Natural killer cell (primary cell): ENCODE measurements around the gene ALG6. TPM values are rescaled to one million over a fixed set of nuclear protein-coding genes. Genes with fewer than 3 reads are reported as not detected.

ENCODE experiments used
- ATAC-seq, 3 donors: fragments of 150-1000 bp in 2 of 3; fragments of 200-7000 bp in 1 of 3; cut with Tn5 transposase; 1 replicate in 1 of 3; 2 replicates in 2 of 3; pipeline ENCODE4 v1.10.0; 2021; ENCODE audit warnings: mild to moderate bottlenecking in 2 of 3, moderate library complexity in 2 of 3
- DNase-seq, 2 donors: peaks; one replicate each; pipeline versions ENCODE4 v3.0.0 to v3.0.0-alpha.2; 2013 to 2021; ENCODE audit warnings: mixed read lengths in 1 of 2
- H3K27ac ChIP-seq: one replicate; pipeline ENCODE4 v1.5.1; 2013; ENCODE audit warnings: mild to moderate bottlenecking, low read length
- H3K27me3 ChIP-seq: one replicate; pipeline ENCODE4 v1.6.1; 2013; ENCODE audit warnings: low read length; ENCODE audit not compliant: control insufficient read depth, insufficient read depth
- H3K36me3 ChIP-seq: one replicate; pipeline ENCODE4 v1.6.1; 2013; ENCODE audit warnings: low read length; ENCODE audit not compliant: control insufficient read depth, insufficient read depth
- H3K4me1 ChIP-seq: one replicate; pipeline ENCODE4 v1.6.1; 2013; ENCODE audit warnings: low read length; ENCODE audit not compliant: control insufficient read depth, insufficient read depth
- H3K4me3 ChIP-seq: one replicate; pipeline ENCODE4 v1.5.1; 2013; ENCODE audit warnings: low read length
- H3K9me3 ChIP-seq: one replicate; pipeline ENCODE4 v1.6.1; 2013; ENCODE audit warnings: low read length; ENCODE audit not compliant: control insufficient read depth, insufficient read depth
- H3K27ac Mint-ChIP-seq, 2 donors: one replicate each; pipeline ENCODE4 v1.8.0; 2022; ENCODE audit warnings: mild to moderate bottlenecking in 2 of 2, mixed read lengths in 2 of 2, moderate library complexity in 1 of 2
- H3K27me3 Mint-ChIP-seq, 2 donors: one replicate each; pipeline ENCODE4 v1.8.0; 2022; ENCODE audit warnings: low read depth in 2 of 2, mixed read lengths in 2 of 2
- H3K36me3 Mint-ChIP-seq: one replicate; pipeline ENCODE4 v1.8.0; 2022; ENCODE audit warnings: mixed read lengths
- H3K4me1 Mint-ChIP-seq, 2 donors: one replicate each; pipeline ENCODE4 v1.8.0; 2022; ENCODE audit warnings: mixed read lengths in 2 of 2
- H3K4me3 Mint-ChIP-seq: one replicate; pipeline ENCODE4 v1.8.0; 2022; ENCODE audit warnings: mild to moderate bottlenecking, moderate library complexity, mixed read lengths
- H3K9me3 Mint-ChIP-seq, 2 donors: one replicate each; pipeline ENCODE4 v1.8.0; 2022; ENCODE audit warnings: mixed read lengths in 2 of 2
- CTCF ChIP-seq: fragments of 200-600 bp; IDR thresholded peaks from one replicate; pipeline ENCODE4 v1.8.0; 2022; ENCODE audit warnings: antibody characterized with exemption
- WGBS: methylation state at CpG from one replicate; pipeline ENCODE4 v1.1.7; 2013; ENCODE audit warnings: missing lambda C conversion rate; ENCODE audit not compliant: insufficient coverage; 5-methylcytosine and 5-hydroxymethylcytosine counted together
- intact Hi-C: fragments of 100-400 bp; cut with micrococcal nuclease; formaldehyde crosslinking; loops from one replicate; pipeline ENCODE4 v1.14.2; 2022
- total RNA-seq, 4 donors: library from RNA; stranded (reverse); fragments of 120-200 nt in 1 of 4; gene quantifications; one replicate each; pipeline versions ENCODE4 v1.2.3 to v1.2.4, GENCODE V29; 2013 to 2022

ALG6 gene
- total RNA-seq = 10 to 100 TPM; 21.3 to 28.0 (median 23.4) TPM
- 41.2 TPM for total RNA-seq (2013)

GRCh38 chr1:63367215-63368103, at the start of gene ALG6:
ALG6 (plus strand) TSS chr1:63367627; CDS start chr1:63370978, 3,351 bp downstream.
- Mint-ChIP-seq H3K4me1 (peaks cover 17 to 25% of the 10 kb centered on the region in 2 donors), H3K36me3 (peaks cover 7% of the 10 kb centered on the region), H3K4me3 (peak within 1 kb of the TSS; percentile 92), H3K9me3 (no peaks in the 10 kb centered on the region), H3K27me3 (peaks cover 0 to 8% of the 10 kb centered on the region in 2 donors), H3K27ac (peak within 1 kb of the TSS; percentile 76 to 83)
- DNase-seq = peak; percentile 93 to 95
- under 1% methylated on average over 77 of the region's 77 CpGs for WGBS
- Histone ChIP-seq H3K4me1 (peaks cover 15% of the 10 kb centered on the region), H3K27ac (peak within 1 kb of the TSS; percentile 82), H3K9me3 (no peaks in the 10 kb centered on the region), H3K4me3 (peak within 1 kb of the TSS; percentile 95), H3K36me3 (peaks cover 10% of the 10 kb centered on the region), H3K27me3 (peaks cover 4% of the 10 kb centered on the region)
- no peak for TF ChIP-seq CTCF
- intact Hi-C loops = loop anchor here (2.0 to 5.0 kb wide), 4 partner anchors 155 to 930 kb away; partner anchors contain the start of genes EFCAB7, ITGB3BP, PGM1 and USP1
- ATAC-seq = peak; percentile 95 to 99 (median 96)

GRCh38 chr1:63317817-63318152, 49.6 kb upstream of the ALG6 start:
- H3K4me1 Mint-ChIP-seq = peaks cover 28 to 33% of the 10 kb centered on the region in 2 donors
- peak overlapping the region in 1 of 2 donors; percentile 24 for H3K27ac Mint-ChIP-seq
- peaks cover 16% of the 10 kb centered on the region for H3K36me3 Mint-ChIP-seq
- no peak for ATAC-seq
- Histone ChIP-seq H3K27ac (no peak overlapping the region), H3K4me3 (no peak overlapping the region), H3K4me1 (peaks cover 40% of the 10 kb centered on the region), H3K36me3 (no peaks in the 10 kb centered on the region), H3K27me3 (peaks cover 61% of the 10 kb centered on the region), H3K9me3 (peaks cover 37% of the 10 kb centered on the region)
- H3K4me3 Mint-ChIP-seq = peak overlapping the region; percentile 63
- WGBS = 9% methylated on average over 14 of the region's 14 CpGs
- DNase-seq = peak in 1 of 2 donors; percentile 15
- peaks cover 63 to 70% of the 10 kb centered on the region in 2 donors for H3K27me3 Mint-ChIP-seq
- H3K9me3 Mint-ChIP-seq = peaks cover 3 to 4% of the 10 kb centered on the region in 2 donors
- intact Hi-C loops = no loop called here
- no peak for TF ChIP-seq CTCF

GRCh38 chr1:63318201-63318979, 49.0 kb upstream of the ALG6 start:
- H3K36me3 ChIP-seq = no peaks in the 10 kb centered on the region
- H3K9me3 Mint-ChIP-seq = peaks cover 3 to 4% of the 10 kb centered on the region in 2 donors
- peaks cover 64% of the 10 kb centered on the region for H3K27me3 ChIP-seq
- peak overlapping the region in 1 of 2 donors; percentile 24 for H3K27ac Mint-ChIP-seq
- peak overlapping the region; percentile 63 for H3K4me3 Mint-ChIP-seq
- ATAC-seq (no peak), DNase-seq (peak in 1 of 2 donors; percentile 17)
- peaks cover 64 to 69% of the 10 kb centered on the region in 2 donors for H3K27me3 Mint-ChIP-seq
- peaks cover 44% of the 10 kb centered on the region for H3K4me1 ChIP-seq
- H3K9me3 ChIP-seq = peaks cover 37% of the 10 kb centered on the region
- H3K4me3 ChIP-seq = no peak overlapping the region
- intact Hi-C loops = no loop called here
- 23% methylated on average over 25 of the region's 28 CpGs for WGBS
- H3K4me1 Mint-ChIP-seq = peaks cover 28 to 33% of the 10 kb centered on the region in 2 donors
- peaks cover 16% of the 10 kb centered on the region for H3K36me3 Mint-ChIP-seq
- H3K27ac ChIP-seq = no peak overlapping the region
- TF ChIP-seq CTCF = no peak
